NB4 (cell line): ENCODE results near the gene RDX.

ENCODE experiments used
- DNase-seq: peaks from one replicate; pipeline ENCODE4 v3.0.0; 2010; ENCODE audit warnings: low read depth
- H3K4me3 ChIP-seq: one replicate; pipeline ENCODE4 v1.5.1; 2011; ENCODE audit warnings: mild to moderate bottlenecking, low read depth, low read length, moderate library complexity
- CTCF ChIP-seq: IDR thresholded peaks from one replicate; pipeline ENCODE4 v1.5.1; 2012; ENCODE audit warnings: low read depth, low read length
- MYC ChIP-seq: IDR thresholded peaks from 2 replicates; pipeline ENCODE4 v1.6.1; 2011; ENCODE audit warnings: low read depth, low read length
- POLR2A ChIP-seq: IDR thresholded peaks from 2 replicates; pipeline ENCODE4 v1.6.1; 2011; ENCODE audit warnings: mild to moderate bottlenecking; ENCODE audit not compliant: insufficient read length; ENCODE audit errors: extremely low read depth
- TF ChIP-seq, protein P1 (sequence below): IDR thresholded peaks from 2 replicates; pipeline ENCODE4 v1.6.1; 2011; ENCODE audit warnings: low read depth, low read length

Gene RDX

GRCh38 chr11:110176366-110177085 lies 119.9 kb downstream of the RDX start:
- no peak overlapping the region for H3K4me3 ChIP-seq
- no peak for DNase-seq
- TF ChIP-seq POLR2A: no peak
- no peak for TF ChIP-seq CTCF

- no peak overlapping the region for H3K4me3 ChIP-seq
- DNase-seq: no peak
- TF ChIP-seq POLR2A (no peak), MYC (no peak), CTCF (no peak)
- TF ChIP-seq, protein P1, sequence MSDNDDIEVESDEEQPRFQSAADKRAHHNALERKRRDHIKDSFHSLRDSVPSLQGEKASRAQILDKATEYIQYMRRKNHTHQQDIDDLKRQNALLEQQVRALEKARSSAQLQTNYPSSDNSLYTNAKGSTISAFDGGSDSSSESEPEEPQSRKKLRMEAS: no peak
These were observed 121.6 kb downstream of the RDX start for GRCh38 chr11:110174645-110175310.

DNA sequence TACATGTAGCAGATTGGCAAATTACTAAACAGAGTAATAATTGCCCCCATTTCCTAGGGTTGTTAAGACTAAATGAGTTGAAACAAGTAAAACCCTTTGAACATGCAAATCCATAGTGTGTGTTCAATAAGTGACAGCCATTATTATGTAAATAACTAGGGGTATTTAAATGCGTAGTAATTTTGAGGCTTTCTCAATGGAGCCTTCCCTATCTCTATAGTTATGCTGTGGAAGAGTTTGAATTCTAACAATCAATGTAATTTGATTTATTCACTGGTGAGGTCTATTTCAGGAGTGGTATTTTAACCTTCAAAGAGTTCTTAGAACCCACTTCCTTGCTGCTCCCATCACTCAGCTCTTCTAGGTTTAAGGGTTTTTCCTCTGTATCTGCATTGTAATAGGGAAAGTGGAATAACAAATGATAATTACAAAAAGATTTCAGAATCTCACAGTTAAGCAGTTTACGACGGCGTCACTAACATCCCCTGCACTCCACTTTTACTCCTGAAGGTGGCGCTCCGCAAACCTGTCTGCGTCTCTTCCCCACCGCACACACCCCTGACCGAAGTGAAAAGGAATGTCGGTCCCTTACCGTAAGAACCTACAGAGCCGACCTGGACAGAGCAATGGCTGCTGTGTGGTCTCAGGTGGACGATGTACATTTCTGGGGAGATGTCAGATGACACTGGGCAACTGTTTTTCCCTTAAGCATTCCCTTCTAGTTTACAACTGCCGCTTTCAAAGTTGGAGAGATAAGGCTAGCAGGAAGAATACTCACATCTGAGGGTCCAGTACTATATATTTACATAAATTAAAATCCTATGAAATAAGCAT lies 122.4 kb downstream of the RDX start:
- TF ChIP-seq CTCF (peak; percentile 92), MYC (no peak), POLR2A (no peak)
- TF ChIP-seq, protein P1: no peak
- DNase-seq: peak; percentile 58
- H3K4me3 ChIP-seq: no peak overlapping the region

- no peak overlapping the region for H3K4me3 ChIP-seq
- TF ChIP-seq MYC: no peak
- TF ChIP-seq POLR2A: no peak
- TF ChIP-seq, protein P1: no peak
- TF ChIP-seq CTCF: no peak
- DNase-seq: no peak
These were observed 123.8 kb downstream of the RDX start for GRCh38 chr11:110172468-110173065.

GRCh38 chr11:110169738-110170137 lies 126.7 kb downstream of the RDX start:
- no peak overlapping the region for H3K4me3 ChIP-seq
- DNase-seq: no peak
- TF ChIP-seq CTCF (no peak), POLR2A (no peak), MYC (no peak)
- TF ChIP-seq, protein P1: no peak
